HG03571 (cell line): ENCODE measurements around the gene POLG.

Source experiments
- ATAC-seq: cut with Tn5 transposase; IDR thresholded peaks from one replicate; pipeline ENCODE4 v1.9.1; 2021; ENCODE audit not compliant: unreplicated experiment

POLG gene

GRCh38 chr15:89370120-89370977 lies 35.7 kb upstream of the POLG start:
- no peak for ATAC-seq

GRCh38 chr15:89369341-89369947 lies 34.8 kb upstream of the POLG start:
- no peak for ATAC-seq

GRCh38 chr15:89368566-89369223 lies 34.1 kb upstream of the POLG start:
- no peak for ATAC-seq

GRCh38 chr15:89367485-89368451 lies 33.1 kb upstream of the POLG start:
- no peak for ATAC-seq

- no peak for ATAC-seq
Measured at GRCh38 chr15:89366656-89367393, 32.2 kb upstream of the POLG start.

- no peak for ATAC-seq
Measured at GRCh38 chr15:89365462-89366065, 30.9 kb upstream of the POLG start.

GRCh38 chr15:89364741-89365450 lies 30.3 kb upstream of the POLG start:
- no peak for ATAC-seq

- ATAC-seq: no peak
Measured at GRCh38 chr15:89364341-89364740, 29.7 kb upstream of the POLG start.

GRCh38 chr15:89363770-89364169 lies 29.1 kb upstream of the POLG start:
- ATAC-seq: no peak

- ATAC-seq: no peak
Measured at GRCh38 chr15:89363133-89363532, 28.5 kb upstream of the POLG start.

GRCh38 chr15:89362203-89363101 lies 27.8 kb upstream of the POLG start:
- no peak for ATAC-seq

- no peak for ATAC-seq
Measured at GRCh38 chr15:89361451-89362202, 27.0 kb upstream of the POLG start.

- ATAC-seq: no peak
Measured at GRCh38 chr15:89360294-89360971, 25.8 kb upstream of the POLG start.

- ATAC-seq: no peak
Measured at GRCh38 chr15:89359471-89360293, 25.1 kb upstream of the POLG start.

GRCh38 chr15:89358755-89359439 lies 24.3 kb upstream of the POLG start:
- peak; percentile 77 for ATAC-seq

- no peak for ATAC-seq
Measured at GRCh38 chr15:89358435-89358754, 23.8 kb upstream of the POLG start.
